NB4 (cell line): ENCODE measurements around the gene PPCDC.

ENCODE experiments used
- MYC ChIP-seq: IDR thresholded peaks from 2 replicates; pipeline ENCODE4 v1.6.1; 2011; ENCODE audit warnings: low read depth, low read length
- POLR2A ChIP-seq: IDR thresholded peaks from 2 replicates; pipeline ENCODE4 v1.6.1; 2011; ENCODE audit warnings: mild to moderate bottlenecking; ENCODE audit not compliant: insufficient read length; ENCODE audit errors: extremely low read depth
- TF ChIP-seq, protein P1 (sequence below): IDR thresholded peaks from one replicate; pipeline ENCODE4 v1.5.1; 2012; ENCODE audit warnings: low read depth, low read length
- TF ChIP-seq, protein P2 (sequence below): IDR thresholded peaks from 2 replicates; pipeline ENCODE4 v1.6.1; 2011; ENCODE audit warnings: low read depth, low read length

DNA sequence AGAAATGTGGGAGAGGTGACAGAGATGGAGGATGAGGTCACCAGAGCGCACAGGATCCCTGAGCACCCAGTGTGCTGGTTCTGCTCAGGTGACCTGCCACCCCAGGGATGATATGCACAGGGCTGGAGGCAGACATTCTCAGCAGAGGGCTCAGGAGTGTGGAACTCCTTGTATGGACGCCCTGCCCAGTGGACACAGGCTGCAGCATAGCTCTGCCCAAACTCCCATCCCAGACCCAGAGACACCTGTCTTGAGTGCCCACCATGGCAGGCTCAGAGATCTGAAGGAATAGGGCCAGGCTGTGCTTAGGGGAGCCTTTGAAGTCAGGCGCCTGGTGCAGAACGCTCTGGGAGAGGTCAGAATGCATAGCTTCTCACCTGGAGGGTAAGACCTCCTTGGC, 47.3 kb downstream of the PPCDC start:
- TF ChIP-seq, protein P1, sequence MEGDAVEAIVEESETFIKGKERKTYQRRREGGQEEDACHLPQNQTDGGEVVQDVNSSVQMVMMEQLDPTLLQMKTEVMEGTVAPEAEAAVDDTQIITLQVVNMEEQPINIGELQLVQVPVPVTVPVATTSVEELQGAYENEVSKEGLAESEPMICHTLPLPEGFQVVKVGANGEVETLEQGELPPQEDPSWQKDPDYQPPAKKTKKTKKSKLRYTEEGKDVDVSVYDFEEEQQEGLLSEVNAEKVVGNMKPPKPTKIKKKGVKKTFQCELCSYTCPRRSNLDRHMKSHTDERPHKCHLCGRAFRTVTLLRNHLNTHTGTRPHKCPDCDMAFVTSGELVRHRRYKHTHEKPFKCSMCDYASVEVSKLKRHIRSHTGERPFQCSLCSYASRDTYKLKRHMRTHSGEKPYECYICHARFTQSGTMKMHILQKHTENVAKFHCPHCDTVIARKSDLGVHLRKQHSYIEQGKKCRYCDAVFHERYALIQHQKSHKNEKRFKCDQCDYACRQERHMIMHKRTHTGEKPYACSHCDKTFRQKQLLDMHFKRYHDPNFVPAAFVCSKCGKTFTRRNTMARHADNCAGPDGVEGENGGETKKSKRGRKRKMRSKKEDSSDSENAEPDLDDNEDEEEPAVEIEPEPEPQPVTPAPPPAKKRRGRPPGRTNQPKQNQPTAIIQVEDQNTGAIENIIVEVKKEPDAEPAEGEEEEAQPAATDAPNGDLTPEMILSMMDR, result no peak
- no peak for TF ChIP-seq POLR2A
- no peak for TF ChIP-seq MYC
- TF ChIP-seq, protein P2, sequence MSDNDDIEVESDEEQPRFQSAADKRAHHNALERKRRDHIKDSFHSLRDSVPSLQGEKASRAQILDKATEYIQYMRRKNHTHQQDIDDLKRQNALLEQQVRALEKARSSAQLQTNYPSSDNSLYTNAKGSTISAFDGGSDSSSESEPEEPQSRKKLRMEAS, result no peak
